NCI-H146 treated with DMSO at 0.1 percent for 48 hours (cell line): Measurements from ENCODE around the gene CD24.
"Not testable (repeated sequence)": the region's sequence is repeated elsewhere in the genome, so short reads cannot be mapped to it uniquely, and the experiment has no call there.

ENCODE experiments used
- DNase-seq: peaks from one replicate; lab custom pipeline; 2025; ENCODE audit not compliant: unreplicated experiment; lab: John Stamatoyannopoulos, UW

Gene CD24

GRCh38 chr6:106970769-106971168 is 3.8 kb downstream of the CD24 start:
- DNase-seq, result not testable (repeated sequence)

GRCh38 chr6:106967936-106968555 is 6.5 kb downstream of the CD24 start:
- DNase-seq, result no peak

- no peak for DNase-seq
Measured at GRCh38 chr6:106966671-106967640, 7.6 kb downstream of the CD24 start.

GRCh38 chr6:106966229-106966628 is 8.3 kb downstream of the CD24 start:
- no peak for DNase-seq

GRCh38 chr6:106964954-106965353 is 9.6 kb downstream of the CD24 start:
- DNase-seq, result no peak

- no peak for DNase-seq
Measured at GRCh38 chr6:106964099-106964498, 10.4 kb downstream of the CD24 start.

GRCh38 chr6:106963544-106963943 is 11.0 kb downstream of the CD24 start:
- no peak for DNase-seq

GRCh38 chr6:106961801-106962200 is 12.7 kb downstream of the CD24 start:
- DNase-seq, result no peak

GRCh38 chr6:106961136-106961535 is 13.4 kb downstream of the CD24 start:
- DNase-seq, result no peak

- no peak for DNase-seq
Measured at GRCh38 chr6:106959985-106960384, 14.5 kb downstream of the CD24 start.

GRCh38 chr6:106939848-106940247 is 34.7 kb downstream of the CD24 start:
- DNase-seq, result peak; percentile 83

GRCh38 chr6:106939208-106939607 is 35.3 kb downstream of the CD24 start:
- peak; percentile 89 for DNase-seq

- DNase-seq, result peak; percentile 29
Measured at GRCh38 chr6:106927531-106928398, 46.8 kb downstream of the CD24 start.

GRCh38 chr6:106925948-106926347 is 48.6 kb downstream of the CD24 start:
- DNase-seq, result no peak

- no peak for DNase-seq
Measured at GRCh38 chr6:106924694-106925523, 49.6 kb downstream of the CD24 start.

GRCh38 chr6:106922626-106923025 is 51.9 kb downstream of the CD24 start:
- DNase-seq, result no peak
